Esophagus muscularis mucosa (tissue), 4 donors: ENCODE data around the gene CAMTA1. TPM values are rescaled to one million over a fixed set of nuclear protein-coding genes. Genes with fewer than 3 reads are reported as not detected.

ENCODE experiments used
- DNase-seq: peaks from one replicate; pipeline ENCODE4 v3.0.0-alpha.2; 2017; ENCODE audit errors: extremely low spot score
- H3K27ac ChIP-seq, 4 donors: fragments of 200-600 bp; sonication (generic); replicated peaks in 1 of 4; 1 replicate in 3 of 4; 2 replicates in 1 of 4; pipeline ENCODE4 v1.5.1; 2016 to 2019; ENCODE audit warnings: mild to moderate bottlenecking in 1 of 4
- H3K27me3 ChIP-seq, 4 donors: fragments of 200-600 bp; sonication (generic); one replicate each; pipeline versions ENCODE4 v1.5.1 to v1.6.0; 2016 to 2019
- H3K36me3 ChIP-seq, 4 donors: fragments of 200-600 bp; sonication (generic); one replicate each; pipeline ENCODE4 v1.5.1; 2016 to 2019
- H3K4me1 ChIP-seq, 4 donors: fragments of 200-600 bp; sonication (generic); one replicate each; pipeline ENCODE4 v1.5.1; 2016 to 2019
- H3K4me3 ChIP-seq, 4 donors: fragments of 200-600 bp; sonication (generic); 1 replicate in 2 of 4; 2 replicates in 2 of 4; pipeline ENCODE4 v1.5.1; 2016 to 2019; ENCODE audit warnings: mild to moderate bottlenecking in 4 of 4, moderate library complexity in 1 of 4
- H3K9me3 ChIP-seq, 4 donors: fragments of 200-600 bp; sonication (generic); 1 replicate in 3 of 4; 2 replicates in 1 of 4; pipeline ENCODE4 v1.5.1; 2016 to 2019
- CTCF ChIP-seq, 3 experiments: fragments of 200-600 bp in 2 of 3; fragments of 450-650 bp in 1 of 3; sonication (generic) in 2 of 3; IDR thresholded peaks; one replicate each; pipeline ENCODE4 v1.5.1; 2017 to 2019; ENCODE audit warnings: antibody characterized with exemption in 3 of 3, mild to moderate bottlenecking in 2 of 3, moderate library complexity in 1 of 3
- EP300 ChIP-seq: sonication (generic); formaldehyde crosslinking; IDR thresholded peaks from one replicate; pipeline ENCODE4 v1.6.1; 2017; ENCODE audit warnings: antibody characterized with exemption
- POLR2A ChIP-seq: fragments of 450-650 bp; IDR thresholded peaks from one replicate; pipeline ENCODE4 v1.6.1; 2017; ENCODE audit warnings: antibody characterized with exemption, moderate library complexity, mild to moderate bottlenecking, low read depth
- POLR2AphosphoS5 ChIP-seq, 2 donors: sonication (generic); formaldehyde crosslinking; IDR thresholded peaks; one replicate each; pipeline ENCODE4 v1.6.1; 2017; ENCODE audit warnings: antibody characterized with exemption in 2 of 2
- WGBS: methylation state at CpG from one replicate; pipeline ENCODE4 v1.1.5; 2018; 5-methylcytosine and 5-hydroxymethylcytosine counted together
- intact Hi-C: fragments of 100-400 bp; cut with DNase I; formaldehyde crosslinking; loops from one replicate; pipeline ENCODE4 v1.15.1; 2023
- total RNA-seq, 4 donors: library from RNA; depleted of rRNA; stranded (reverse); fragments of >200 nt; gene quantifications; one replicate each; pipeline versions ENCODE4 v1.1.0 to v1.2.1, GENCODE V29; 2016

Gene CAMTA1
- total RNA-seq, 4 donors from 2014 or later: 109 to 226 (median 139) TPM

GRCh38 chr1:7754234-7754633 is 969.0 kb downstream of the CAMTA1 start:
- no peak for TF ChIP-seq CTCF (IDR thresholded peaks at IDR 0.05)
- TF ChIP-seq EP300: no peak
- no peak for TF ChIP-seq POLR2A
- TF ChIP-seq POLR2AphosphoS5 (IDR thresholded peaks at IDR 0.05): no peak
- Histone ChIP-seq H3K36me3 (peaks cover 0 to 8% (median 0%) of the 10 kb centered on the region in 4 donors), H3K27me3 (no peaks in the 10 kb centered on the region), H3K9me3 (no peaks in the 10 kb centered on the region), H3K27ac (no peak overlapping the region), H3K4me3 (no peak overlapping the region), H3K4me1 (peaks cover 0 to 15% (median 12%) of the 10 kb centered on the region in 4 donors)
- DNase-seq: no peak
- 74% methylated on average over 3 of the region's 3 CpGs for WGBS
- intact Hi-C loops: no loop called here

GRCh38 chr1:7755448-7755847 is 970.2 kb downstream of the CAMTA1 start:
- 91% methylated on average over 1 of the region's 1 CpG for WGBS
- Histone ChIP-seq H3K4me1 (peaks cover 0 to 15% (median 12%) of the 10 kb centered on the region in 4 donors), H3K27me3 (no peaks in the 10 kb centered on the region), H3K4me3 (no peak overlapping the region), H3K36me3 (no peaks in the 10 kb centered on the region), H3K9me3 (no peaks in the 10 kb centered on the region), H3K27ac (no peak overlapping the region)
- no peak for DNase-seq
- TF ChIP-seq CTCF (IDR thresholded peaks at IDR 0.05): no peak
- no peak for TF ChIP-seq POLR2AphosphoS5 (IDR thresholded peaks at IDR 0.05)
- no peak for TF ChIP-seq POLR2A
- no peak for TF ChIP-seq EP300
- intact Hi-C loops: no loop called here

- no peaks in the 10 kb centered on the region for H3K9me3 ChIP-seq
- H3K4me3 ChIP-seq: no peak overlapping the region
- peak overlapping the region in 1 of 4 donors; percentile 17 for H3K27ac ChIP-seq
- H3K27me3 ChIP-seq: no peaks in the 10 kb centered on the region
- 77% methylated on average over 6 of the region's 6 CpGs for WGBS
- DNase-seq: no peak
- intact Hi-C loops: no loop called here
- no peaks in the 10 kb centered on the region for H3K4me1 ChIP-seq
- no peaks in the 10 kb centered on the region for H3K36me3 ChIP-seq
- no peak for TF ChIP-seq POLR2A
- TF ChIP-seq CTCF (IDR thresholded peaks at IDR 0.05): no peak
- no peak for TF ChIP-seq POLR2AphosphoS5 (IDR thresholded peaks at IDR 0.05)
- TF ChIP-seq EP300: no peak
Measured at GRCh38 chr1:7760245-7760644, 975.0 kb downstream of the CAMTA1 start.

- 98% methylated on average over 3 of the region's 3 CpGs for WGBS
- Histone ChIP-seq H3K4me1 (no peaks in the 10 kb centered on the region), H3K27ac (no peak overlapping the region), H3K27me3 (no peaks in the 10 kb centered on the region), H3K9me3 (no peaks in the 10 kb centered on the region), H3K4me3 (no peak overlapping the region), H3K36me3 (no peaks in the 10 kb centered on the region)
- DNase-seq: no peak
- TF ChIP-seq CTCF (IDR thresholded peaks at IDR 0.05) (no peak), POLR2AphosphoS5 (IDR thresholded peaks at IDR 0.05) (no peak), POLR2A (no peak), EP300 (no peak)
- intact Hi-C loops: no loop called here
Measured at GRCh38 chr1:7761103-7761502, 975.8 kb downstream of the CAMTA1 start.

GRCh38 chr1:7767176-7767575 is 981.9 kb downstream of the CAMTA1 start:
- Histone ChIP-seq H3K27ac (no peak overlapping the region), H3K9me3 (no peaks in the 10 kb centered on the region), H3K4me3 (no peak overlapping the region), H3K27me3 (no peaks in the 10 kb centered on the region), H3K4me1 (peaks cover 4 to 11% (median 8%) of the 10 kb centered on the region in 4 donors), H3K36me3 (no peaks in the 10 kb centered on the region)
- intact Hi-C loops: no loop called here
- no peak for DNase-seq
- 80% methylated on average over 4 of the region's 4 CpGs for WGBS
- no peak for TF ChIP-seq CTCF (IDR thresholded peaks at IDR 0.05)
- no peak for TF ChIP-seq POLR2AphosphoS5 (IDR thresholded peaks at IDR 0.05)
- no peak for TF ChIP-seq POLR2A
- TF ChIP-seq EP300: no peak
